Endothelial cell of umbilical vein (primary cell): ENCODE measurements around the gene MMP11. TPM values are rescaled to one million over a fixed set of nuclear protein-coding genes. Genes with fewer than 3 reads are reported as not detected.

Experiments used
- BruUV-seq: library from RNA; stranded (reverse); fragments of 400-500 nt; replicated peaks from 2 replicates; lab custom pipeline; 2021; lab: Mats Ljungman, UMichigan
- CTCF ChIA-PET: fragments of 300-600, 350-600 bp; sonication (Branson Sonifier 250); formaldehyde crosslinking; loops from one replicate; lab custom pipeline; 2021; ENCODE audit warnings: antibody characterized with exemption, inconsistent platforms; lab: Charles Lee
- POLR2A ChIA-PET: fragments of 300-600, 350-600 bp; sonication (Branson Sonifier 250); formaldehyde crosslinking; loops from one replicate; lab custom pipeline; 2021; ENCODE audit warnings: antibody characterized with exemption, inconsistent platforms; lab: Charles Lee
- DNase-seq: peaks from one replicate; pipeline ENCODE4 v3.0.0-alpha.2; 2011; ENCODE audit warnings: low read depth, low spot score
- FAIRE-seq: peaks from 2 replicates; lab custom pipeline; 2011; peaks lifted over from hg19 to GRCh38; lab: Jason Lieb, UNC
- H2AFZ ChIP-seq: 2 replicates; pipeline ENCODE4 v1.6.0; 2012; ENCODE audit warnings: low read depth, low read length, control low read depth, inconsistent platforms
- H3K27ac ChIP-seq: 2 replicates; pipeline ENCODE4 v1.5.1; 2011; ENCODE audit warnings: low read depth, mild to moderate bottlenecking, control low read depth, low read length, moderate library complexity; ENCODE audit not compliant: insufficient read depth
- H3K27me3 ChIP-seq, 2 experiments: 2 replicates each; pipeline versions ENCODE4 v1.6.0 to v1.6.1; 2011; ENCODE audit warnings: low read length in 2 of 2, mixed read lengths in 1 of 2; ENCODE audit not compliant: control insufficient read depth in 2 of 2, insufficient read depth in 2 of 2
- H3K36me3 ChIP-seq, 2 experiments: 2 replicates in 1 of 2; 3 replicates in 1 of 2; pipeline ENCODE4 v1.5.1; 2011; ENCODE audit warnings: low read length in 2 of 2, mild to moderate bottlenecking in 1 of 2, moderate library complexity in 1 of 2; ENCODE audit not compliant: control insufficient read depth in 2 of 2, insufficient read depth in 2 of 2; ENCODE audit errors: extremely low read depth in 1 of 2
- H3K4me1 ChIP-seq: 3 replicates; pipeline ENCODE4 v1.5.1; 2011; ENCODE audit warnings: mild to moderate bottlenecking, low read length; ENCODE audit not compliant: control insufficient read depth, insufficient read depth; ENCODE audit errors: extremely low read depth
- H3K4me2 ChIP-seq: 2 replicates; pipeline ENCODE4 v1.6.1; 2011; ENCODE audit warnings: low read length, control low read depth, mixed read lengths; ENCODE audit not compliant: insufficient read depth
- H3K4me3 ChIP-seq, 3 experiments: fragments of 200-600 bp in 1 of 3; sonication (generic), shearing (Covaris generic) in 1 of 3; replicated peaks in 1 of 3; 2 replicates each; pipeline ENCODE4 v1.5.1; 2011 to 2016; ENCODE audit warnings: control low read depth in 3 of 3, low read length in 3 of 3, mild to moderate bottlenecking in 2 of 3, inconsistent platforms in 1 of 3, low read depth in 1 of 3, moderate library complexity in 1 of 3; ENCODE audit not compliant: insufficient read depth in 1 of 3
- H3K79me2 ChIP-seq: 2 replicates; pipeline ENCODE4 v1.6.0; 2012; ENCODE audit warnings: low read length, inconsistent platforms; ENCODE audit not compliant: control insufficient read depth, insufficient read depth
- H3K9ac ChIP-seq: replicated peaks from 2 replicates; pipeline ENCODE3; 2011; ENCODE audit warnings: low read length, control low read depth; ENCODE audit not compliant: insufficient read depth; ENCODE audit errors: extremely low read depth
- H3K9me1 ChIP-seq: replicated peaks from 3 replicates; pipeline ENCODE4 v1.6.0; 2011; ENCODE audit warnings: mild to moderate bottlenecking, low read length; ENCODE audit not compliant: control insufficient read depth, insufficient read depth; ENCODE audit errors: extremely low read depth
- H3K9me3 ChIP-seq: replicated peaks from 2 replicates; pipeline ENCODE4 v1.5.1; 2012; ENCODE audit warnings: low read length, inconsistent platforms; ENCODE audit not compliant: control insufficient read depth, insufficient read depth
- H4K20me1 ChIP-seq: replicated peaks from 2 replicates; pipeline ENCODE3; 2011; ENCODE audit warnings: mild to moderate bottlenecking, low read length; ENCODE audit not compliant: control insufficient read depth, insufficient read depth; ENCODE audit errors: extremely low read depth
- EZH2 ChIP-seq: IDR thresholded peaks from 2 replicates; pipeline ENCODE4 v1.6.1; 2012; ENCODE audit warnings: borderline replicate concordance, low read depth, mild to moderate bottlenecking, moderate library complexity, low read length, inconsistent platforms; ENCODE audit not compliant: severe bottlenecking
- GATA2 ChIP-seq: IDR thresholded peaks from 2 replicates; pipeline ENCODE4 v1.7.0; 2011; ENCODE audit warnings: low read depth, mild to moderate bottlenecking, moderate library complexity, mixed read lengths, low read length; ENCODE audit not compliant: insufficient read length, insufficient read depth
- JUN ChIP-seq: IDR thresholded peaks from 2 replicates; pipeline ENCODE4 v1.6.1; 2011; ENCODE audit warnings: borderline replicate concordance, low read depth; ENCODE audit not compliant: insufficient read length, insufficient read depth
- POLR2A ChIP-seq: IDR thresholded peaks from 2 replicates; pipeline ENCODE4 v1.6.1; 2012; ENCODE audit warnings: low read depth, mild to moderate bottlenecking, control low read depth, low read length
- POLR2AphosphoS5 ChIP-seq: IDR thresholded peaks from 2 replicates; pipeline ENCODE4 v1.6.1; 2012; ENCODE audit warnings: low read depth, mild to moderate bottlenecking, control low read depth, low read length, moderate library complexity; ENCODE audit not compliant: insufficient read depth
- dilution Hi-C: fragments of 300-500 bp; cut with MboI; formaldehyde crosslinking; loops from one replicate; pipeline ENCODE4 v1.15.0; 2019; ENCODE audit warnings: low sequenced_read_pairs; ENCODE audit not compliant: extremely low pct_ligation_motif_present
- intact Hi-C: fragments of 100-400 bp; cut with micrococcal nuclease; formaldehyde crosslinking; loops from one replicate; pipeline ENCODE4 v1.10.0; 2022
- polyA plus RNA-seq, 4 experiments: library from polyadenylated mRNA; depleted of rRNA in 3 of 4; stranded (reverse) in 3 of 4; unstranded in 1 of 4; fragments of >200 nt; gene quantifications; 2 replicates each; pipeline versions ENCODE4 v1.2.1 to v1.2.3, GENCODE V29; 2011 to 2012; ENCODE audit warnings: missing spikeins in 1 of 4
- total RNA-seq: library from RNA; stranded (reverse); gene quantifications from 2 replicates; pipeline ENCODE4 v1.2.3, GENCODE V29; 2021
- TF ChIP-seq, protein P1 (sequence below): IDR thresholded peaks from 2 replicates; pipeline ENCODE4 v1.6.1; 2011; ENCODE audit not compliant: insufficient read depth, insufficient read length

MMP11 gene
- total and polyA plus RNA-seq, 2 donors (not counting 3 experiments of a cell fraction or from before 2014, with no cell fraction given): 10.3 to 16.9 TPM

DNA sequence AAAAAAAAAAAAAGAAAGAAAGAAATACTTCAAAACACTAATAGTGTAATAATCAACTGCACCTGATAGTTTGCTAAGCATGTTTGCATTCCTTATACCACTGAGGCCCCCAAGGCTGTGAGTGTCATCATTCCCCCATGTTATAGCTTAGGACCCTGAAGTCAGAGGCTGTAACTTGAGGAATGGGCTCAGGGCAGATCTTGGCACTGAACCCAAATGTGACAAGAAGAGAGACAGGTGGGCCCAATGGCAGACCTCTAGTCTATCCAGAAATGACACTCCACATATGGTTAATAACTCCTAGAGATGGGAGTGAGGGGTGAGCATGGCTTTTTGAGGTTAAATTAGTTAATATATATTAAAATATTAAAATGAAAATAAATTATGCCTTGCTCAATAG, 35.0 kb upstream of the MMP11 start:
- BruUV-seq: no TSS peak
- ChIA-PET POLR2A (no interaction called here), CTCF (interaction anchor here (0.6 to 1.0 kb wide), 2 partner anchors 19 to 26 kb away, joined by 3 read pairs; no protein-coding TSS in a partner anchor)
- Histone ChIP-seq H4K20me1 (no peaks in the 10 kb centered on the region), H3K9me1 (no peaks in the 10 kb centered on the region), H3K4me3 (no peak overlapping the region), H3K79me2 (no peaks in the 10 kb centered on the region), H3K9me3 (no peaks in the 10 kb centered on the region), H2AFZ (no peak overlapping the region), H3K4me1 (no peaks in the 10 kb centered on the region), H3K36me3 (peaks cover 0 to 5% of the 10 kb centered on the region in 2 experiments), H3K27me3 (no peaks in the 10 kb centered on the region), H3K9ac (no peak overlapping the region), H3K4me2 (no peak overlapping the region), H3K27ac (no peak overlapping the region)
- intact Hi-C loops: no loop called here
- dilution Hi-C loops: no loop called here
- no peak for FAIRE-seq
- no peak for DNase-seq
- TF ChIP-seq EZH2 (no peak), POLR2A (no peak), GATA2 (no peak), JUN (no peak), POLR2AphosphoS5 (no peak)

DNA sequence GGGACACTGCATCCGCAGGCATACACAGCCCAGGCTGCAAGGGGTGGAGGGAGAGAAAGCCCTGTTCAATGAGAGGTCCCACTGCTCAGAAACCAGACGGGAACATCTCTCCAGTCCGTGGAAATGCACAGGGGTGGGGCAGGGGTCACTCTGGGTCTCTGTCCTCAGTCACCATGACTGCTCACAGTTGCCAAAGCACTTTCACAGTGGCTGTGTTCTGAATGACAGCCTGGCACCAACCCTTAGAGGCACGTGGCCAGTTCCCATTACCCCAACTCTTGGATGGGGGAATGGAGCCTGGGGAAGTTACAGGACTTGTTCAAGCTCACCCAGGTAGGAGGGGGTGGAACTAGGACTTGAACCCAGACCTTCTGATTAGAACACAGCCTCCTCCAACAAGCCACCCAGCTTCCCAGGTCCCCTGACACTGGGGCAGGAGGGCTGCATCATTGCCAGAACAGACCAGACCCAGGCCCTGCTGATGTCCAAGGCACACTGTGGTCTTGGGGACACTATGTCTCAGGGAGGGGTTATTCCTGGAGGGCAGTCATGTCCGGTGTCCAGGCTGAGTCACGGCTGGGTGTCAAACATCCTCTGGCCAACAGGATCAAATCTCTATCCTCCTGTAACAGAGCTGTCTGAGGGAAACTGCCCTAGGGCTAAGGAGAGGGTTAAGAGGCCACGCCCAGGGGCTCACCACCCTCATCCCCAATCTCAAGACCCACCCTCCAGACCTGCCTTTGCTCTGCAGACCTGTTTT, 30.0 kb upstream of the MMP11 start:
- H3K9ac ChIP-seq: no peak overlapping the region
- H3K4me2 ChIP-seq: no peak overlapping the region
- H2AFZ ChIP-seq: no peak overlapping the region
- no peaks in the 10 kb centered on the region for H3K4me1 ChIP-seq
- BruUV-seq: no TSS peak
- no peak overlapping the region for H3K4me3 ChIP-seq
- H3K9me1 ChIP-seq: no peaks in the 10 kb centered on the region
- dilution Hi-C loops (no loop called here), intact Hi-C loops (no loop called here)
- FAIRE-seq (no peak), DNase-seq (no peak)
- no peak overlapping the region for H3K27ac ChIP-seq
- H3K27me3 ChIP-seq: no peaks in the 10 kb centered on the region
- POLR2A ChIA-PET: no interaction called here
- TF ChIP-seq, protein P1, sequence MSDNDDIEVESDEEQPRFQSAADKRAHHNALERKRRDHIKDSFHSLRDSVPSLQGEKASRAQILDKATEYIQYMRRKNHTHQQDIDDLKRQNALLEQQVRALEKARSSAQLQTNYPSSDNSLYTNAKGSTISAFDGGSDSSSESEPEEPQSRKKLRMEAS: no peak
- H3K36me3 ChIP-seq: peaks cover 5 to 23% of the 10 kb centered on the region in 2 experiments
- CTCF ChIA-PET: no interaction called here
- H4K20me1 ChIP-seq: no peaks in the 10 kb centered on the region
- no peaks in the 10 kb centered on the region for H3K79me2 ChIP-seq
- no peaks in the 10 kb centered on the region for H3K9me3 ChIP-seq
